Bronchial epithelial cell (primary cell): Measurements from ENCODE around the gene TUB. TPM values are rescaled to one million over a fixed set of nuclear protein-coding genes. Genes with fewer than 3 reads are reported as not detected.
A peak's percentile ranks its signal among the peaks of the same experiment; 100 is the strongest.

Experiments used
- DNase-seq: peaks from one replicate; pipeline ENCODE4 v3.0.0-alpha.2; 2010; ENCODE audit warnings: low read depth
- FAIRE-seq: peaks from 2 replicates; lab custom pipeline; 2011; peaks lifted over from hg19 to GRCh38; lab: Jason Lieb, UNC
- H3K27me3 ChIP-seq: 2 replicates; pipeline ENCODE4 v1.5.1; 2011; ENCODE audit warnings: low read length; ENCODE audit not compliant: control insufficient read depth, insufficient read depth
- H3K36me3 ChIP-seq: 2 replicates; pipeline ENCODE4 v1.5.1; 2011; ENCODE audit warnings: low read length; ENCODE audit not compliant: control insufficient read depth, insufficient read depth
- H3K4me3 ChIP-seq: 2 replicates; pipeline ENCODE4 v1.5.1; 2011; ENCODE audit warnings: mild to moderate bottlenecking, low read depth, low read length, control low read depth
- total RNA-seq: library from RNA; depleted of rRNA; stranded (reverse); fragments of >200 nt; gene quantifications from 2 replicates; pipeline ENCODE4 v1.2.1, GENCODE V29; 2014
- TF ChIP-seq, protein P1 (sequence below): IDR thresholded peaks from 2 replicates; pipeline ENCODE4 v1.5.1; 2011; ENCODE audit warnings: mild to moderate bottlenecking, moderate library complexity, low read length, control low read depth, inconsistent platforms; ENCODE audit not compliant: insufficient read depth, severe bottlenecking

TUB gene
- total RNA-seq, 1 donor from 2014 or later, result 0.26 TPM

DNA sequence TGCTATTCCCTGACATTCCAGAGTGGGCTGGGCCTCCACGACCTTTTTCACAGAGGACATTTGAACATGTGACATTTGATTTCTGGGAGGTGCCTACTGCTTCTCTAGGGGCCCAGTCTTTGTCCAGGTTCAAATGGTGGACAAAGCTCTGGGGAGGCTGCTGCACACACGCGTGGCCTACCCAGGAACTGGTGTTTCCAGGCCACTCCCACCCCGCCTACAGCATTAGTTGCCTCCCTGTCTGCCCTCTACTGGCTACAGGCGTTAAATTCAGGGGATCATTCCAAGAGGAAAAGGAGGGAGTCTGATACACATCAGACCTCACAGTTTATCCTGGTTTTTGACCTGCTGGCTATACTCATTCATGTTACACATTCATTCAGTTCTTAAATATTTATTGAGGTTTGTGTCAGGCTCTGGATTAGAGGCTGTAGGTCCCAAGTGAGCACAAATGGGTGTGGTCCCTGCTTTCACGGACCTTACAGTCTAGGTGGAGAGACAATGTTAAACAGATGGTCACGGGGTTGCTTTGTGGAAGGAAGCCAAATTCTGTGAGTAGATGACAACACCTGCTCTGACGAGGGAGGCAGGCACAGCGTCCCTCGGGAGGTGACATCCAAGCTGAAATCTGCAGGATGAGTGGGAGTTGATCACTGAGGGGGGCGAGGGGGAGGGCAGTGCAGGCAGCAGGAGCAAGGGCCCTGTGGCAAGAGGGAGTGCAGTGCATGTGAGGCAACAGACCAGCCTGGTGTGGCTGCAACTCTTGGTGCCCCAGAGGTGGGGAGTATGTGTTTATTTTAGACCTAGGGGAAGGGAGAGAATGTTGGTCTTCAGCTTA, 11.8 kb downstream of the TUB start:
- Histone ChIP-seq H3K36me3 (no peaks in the 10 kb centered on the region), H3K27me3 (no peaks in the 10 kb centered on the region), H3K4me3 (no peak overlapping the region)
- DNase-seq (peak; percentile 59), FAIRE-seq (no peak)
- TF ChIP-seq, protein P1, sequence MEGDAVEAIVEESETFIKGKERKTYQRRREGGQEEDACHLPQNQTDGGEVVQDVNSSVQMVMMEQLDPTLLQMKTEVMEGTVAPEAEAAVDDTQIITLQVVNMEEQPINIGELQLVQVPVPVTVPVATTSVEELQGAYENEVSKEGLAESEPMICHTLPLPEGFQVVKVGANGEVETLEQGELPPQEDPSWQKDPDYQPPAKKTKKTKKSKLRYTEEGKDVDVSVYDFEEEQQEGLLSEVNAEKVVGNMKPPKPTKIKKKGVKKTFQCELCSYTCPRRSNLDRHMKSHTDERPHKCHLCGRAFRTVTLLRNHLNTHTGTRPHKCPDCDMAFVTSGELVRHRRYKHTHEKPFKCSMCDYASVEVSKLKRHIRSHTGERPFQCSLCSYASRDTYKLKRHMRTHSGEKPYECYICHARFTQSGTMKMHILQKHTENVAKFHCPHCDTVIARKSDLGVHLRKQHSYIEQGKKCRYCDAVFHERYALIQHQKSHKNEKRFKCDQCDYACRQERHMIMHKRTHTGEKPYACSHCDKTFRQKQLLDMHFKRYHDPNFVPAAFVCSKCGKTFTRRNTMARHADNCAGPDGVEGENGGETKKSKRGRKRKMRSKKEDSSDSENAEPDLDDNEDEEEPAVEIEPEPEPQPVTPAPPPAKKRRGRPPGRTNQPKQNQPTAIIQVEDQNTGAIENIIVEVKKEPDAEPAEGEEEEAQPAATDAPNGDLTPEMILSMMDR, result peak; percentile 76

DNA sequence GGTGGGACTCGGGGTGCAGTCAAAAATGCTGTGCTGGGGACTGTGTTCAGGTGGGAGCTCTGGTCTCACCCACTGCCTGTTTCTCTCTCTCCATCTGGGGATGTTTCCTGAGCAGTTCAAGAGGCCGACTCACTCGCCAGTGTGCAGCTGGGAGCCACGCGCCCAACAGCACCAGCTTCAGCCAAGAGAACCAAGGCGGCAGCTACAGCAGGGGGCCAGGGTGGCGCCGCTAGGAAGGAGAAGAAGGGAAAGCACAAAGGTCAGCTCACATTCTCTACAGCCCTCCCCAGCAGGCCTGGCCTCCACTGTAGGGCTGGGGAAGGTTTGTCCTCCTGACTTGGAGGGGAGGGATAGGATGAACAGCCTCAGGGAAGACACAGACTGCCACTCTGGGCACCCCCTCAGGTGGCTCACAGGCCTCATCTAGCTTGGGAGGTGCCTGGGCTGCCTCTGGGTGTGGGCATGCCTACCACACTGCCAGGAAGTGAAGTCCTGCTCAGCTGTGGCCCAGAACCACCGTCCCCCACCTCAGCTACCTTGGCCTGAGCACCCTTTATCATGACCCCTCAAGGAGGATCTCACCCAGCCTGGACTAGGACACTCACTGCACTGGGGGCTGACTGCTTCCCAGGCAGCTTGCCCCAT, 13.0 kb downstream of the TUB start:
- Histone ChIP-seq H3K36me3 (no peaks in the 10 kb centered on the region), H3K4me3 (no peak overlapping the region), H3K27me3 (no peaks in the 10 kb centered on the region)
- peak; percentile 43 for FAIRE-seq
- no peak for DNase-seq
- TF ChIP-seq, protein P1, result no peak

DNA sequence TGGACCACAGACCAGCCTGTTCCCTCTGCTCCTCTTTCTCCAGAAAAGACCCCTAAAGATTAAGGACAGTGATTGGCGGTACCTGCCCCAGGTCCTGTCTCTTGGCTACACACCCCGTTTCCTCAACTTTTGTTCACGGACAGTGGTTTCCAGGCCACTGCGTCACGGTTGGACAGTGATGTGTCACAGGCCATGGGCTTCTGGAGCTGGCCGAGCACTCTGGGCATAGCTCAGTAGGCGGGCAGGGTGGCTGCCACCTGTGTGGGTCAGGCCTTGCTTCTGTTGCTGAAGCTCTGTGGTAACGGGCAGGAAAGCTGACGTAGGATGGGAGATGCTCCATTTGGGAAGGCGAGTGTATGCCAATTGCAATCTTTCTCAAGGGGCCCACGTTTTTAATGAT, 13.6 kb downstream of the TUB start:
- TF ChIP-seq, protein P1, result no peak
- H3K4me3 ChIP-seq, result no peak overlapping the region
- FAIRE-seq (no peak), DNase-seq (no peak)
- H3K36me3 ChIP-seq, result no peaks in the 10 kb centered on the region
- no peaks in the 10 kb centered on the region for H3K27me3 ChIP-seq

DNA sequence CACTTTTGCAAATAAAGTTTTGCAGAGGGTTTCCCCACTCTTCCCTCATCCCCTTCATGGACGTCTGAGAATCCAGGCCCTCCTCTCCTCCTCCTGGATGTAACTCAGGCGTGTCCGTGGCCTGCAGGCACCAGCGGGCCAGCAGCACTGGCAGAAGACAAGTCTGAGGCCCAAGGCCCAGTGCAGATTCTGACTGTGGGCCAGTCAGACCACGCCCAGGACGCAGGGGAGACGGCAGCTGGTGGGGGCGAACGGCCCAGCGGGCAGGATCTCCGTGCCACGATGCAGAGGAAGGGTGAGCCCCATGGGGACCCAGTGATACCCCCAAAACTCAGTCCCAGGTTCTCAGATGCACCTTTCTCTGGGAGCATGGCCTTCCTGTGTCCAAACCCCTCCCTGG, 14.4 kb downstream of the TUB start:
- no peaks in the 10 kb centered on the region for H3K36me3 ChIP-seq
- DNase-seq, result no peak
- H3K27me3 ChIP-seq, result no peaks in the 10 kb centered on the region
- H3K4me3 ChIP-seq, result no peak overlapping the region
- TF ChIP-seq, protein P1, result no peak
- no peak for FAIRE-seq

DNA sequence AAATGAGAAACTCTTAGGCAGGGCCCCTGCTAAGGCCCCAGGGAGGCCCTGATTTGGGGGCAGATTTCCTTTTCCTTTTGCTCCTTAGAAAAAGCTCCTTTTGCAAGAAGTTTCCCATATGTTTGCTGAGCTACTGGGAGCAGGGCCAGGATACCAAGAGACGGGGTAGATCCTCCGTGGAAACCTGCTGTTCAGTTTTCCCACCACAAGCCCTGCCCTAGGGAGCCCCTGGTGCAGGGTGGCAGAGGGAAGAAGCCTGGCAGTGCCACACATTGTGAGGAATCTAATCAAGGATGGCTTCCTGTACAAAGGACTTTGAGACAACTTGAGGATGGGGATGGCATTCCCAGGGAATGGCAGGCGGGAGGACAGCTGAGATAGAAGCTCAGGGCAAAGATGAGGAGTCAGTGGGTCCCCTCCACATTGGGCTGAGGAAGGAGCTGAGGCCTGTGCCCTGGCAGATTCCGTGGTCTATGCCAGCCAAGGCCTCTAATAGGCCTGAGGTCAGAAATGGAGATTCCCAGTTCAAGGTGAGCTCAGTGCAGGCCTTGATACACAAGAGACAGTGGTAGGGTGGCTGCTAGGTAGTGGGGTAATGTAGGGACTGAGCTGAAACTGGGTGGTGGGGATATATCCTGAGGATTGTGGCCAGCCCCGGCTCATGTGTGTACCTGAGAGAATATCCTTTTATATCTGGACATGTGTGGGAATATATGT, 15.0 kb downstream of the TUB start:
- H3K27me3 ChIP-seq, result no peaks in the 10 kb centered on the region
- H3K36me3 ChIP-seq, result no peaks in the 10 kb centered on the region
- no peak for DNase-seq
- FAIRE-seq, result peak; percentile 75
- TF ChIP-seq, protein P1, result no peak
- no peak overlapping the region for H3K4me3 ChIP-seq
